ENCODE measurements around the gene FXR2. TPM values are rescaled to one million over a fixed set of nuclear protein-coding genes. Genes with fewer than 3 reads are reported as not detected.

The FXR2 gene
- total RNA-seq, 1 experiment from 2014 or later = 36.4 TPM

GRCh38 chr17:7640783-7641182 lies 26.1 kb upstream of the FXR2 start:
- Mint-ChIP-seq H3K27me3 (ENCODE audit: low read depth) (peaks cover 3% of the 10 kb centered on the region), H3K36me3 (ENCODE audit: insufficient read depth in 1 of 3, low read depth in 3 of 3) (no peaks in the 10 kb centered on the region), H3K9me3 (no peaks in the 10 kb centered on the region; a peak in 1 of 5 replicates), H3K27ac (no peak overlapping the region), H3K4me3 (no peak overlapping the region), H3K4me1 (peaks cover 9% of the 10 kb centered on the region in 2 experiments)
- Histone ChIP-seq H2AFZ (ENCODE audit: low read length) (no peak overlapping the region), H4K91ac (ENCODE audit: insufficient read length, low read depth, low read length) (no peak overlapping the region), H3K27ac (ENCODE audit: insufficient read length, low read depth, low read length) (no peak overlapping the region), H2BK5ac (ENCODE audit: insufficient read length, low read length) (no peak overlapping the region), H3K14ac (ENCODE audit: insufficient read depth, low read length) (no peak overlapping the region), H3K9me3 (ENCODE audit: control insufficient read depth, low read depth, low read length) (no peaks in the 10 kb centered on the region), H3K4me2 (ENCODE audit: insufficient read depth, insufficient read length, low read length) (no peak overlapping the region), H3K27me3 (ENCODE audit: insufficient read depth, low read length) (no peaks in the 10 kb centered on the region), H3K23me2 (ENCODE audit: insufficient read length, low read depth, low read length, poor library complexity, severe bottlenecking) (no peaks in the 10 kb centered on the region), H2BK15ac (ENCODE audit: low read depth, low read length) (no peak overlapping the region), H3K79me1 (ENCODE audit: insufficient read depth, low read depth, low read length, poor library complexity, severe bottlenecking) (no peaks in the 10 kb centered on the region), H4K5ac (ENCODE audit: insufficient read length, low read depth, low read length) (no peak overlapping the region), H3K9ac (ENCODE audit: extremely low read depth, insufficient read length, low read length) (no peak overlapping the region), H3K23ac (ENCODE audit: insufficient read length, low read depth, low read length) (no peak overlapping the region), H2AK5ac (ENCODE audit: insufficient read length, low read length) (no peak overlapping the region), H2BK12ac (ENCODE audit: insufficient read length, low read depth, low read length) (no peak overlapping the region), H3T11ph (ENCODE audit: low read length) (no peak overlapping the region), H3K18ac (ENCODE audit: insufficient read length, low read depth, low read length) (no peak overlapping the region), H4K20me1 (ENCODE audit: control insufficient read depth, insufficient read depth, insufficient read length) (no peaks in the 10 kb centered on the region), H2BK20ac (ENCODE audit: low read depth, low read length, poor library complexity, severe bottlenecking) (no peak overlapping the region), H2BK120ac (ENCODE audit: low read depth, low read length, poor library complexity, severe bottlenecking) (no peak overlapping the region), H4K8ac (replicated peaks; ENCODE audit: insufficient read length, low read depth, low read length) (no peak overlapping the region), H3K4me1 (ENCODE audit: insufficient read depth, low read length) (no peaks in the 10 kb centered on the region), H3K4ac (ENCODE audit: low read depth, low read length) (no peak overlapping the region), H3K79me2 (ENCODE audit: insufficient read depth, low read length) (no peaks in the 10 kb centered on the region), H3K56ac (ENCODE audit: insufficient read length, low read depth, low read length) (no peak overlapping the region)
- no peak for TF ChIP-seq CTCF (conservative IDR thresholded peaks at IDR 0.05)
- no CpG with 5 or more reads among the region's 26 CpGs for WGBS (ENCODE audit: extremely low coverage, insufficient read length, low lambda C conversion rate)
- DNase-seq = no peak

Data from H9 (cell line).